Measurements from ENCODE around the gene CELSR3.
A peak's percentile ranks its signal among the peaks of the same experiment; 100 is the strongest.

CELSR3 gene

GRCh38 chr3:48662753-48663488, at the start of gene CELSR3:
CELSR3 (minus strand) TSS chr3:48662886; CDS start chr3:48662634, 252 bp downstream.
- Histone ChIP-seq H3K4me1 (ENCODE audit: insufficient read depth, low read length) (peaks cover 11% of the 10 kb centered on the region), H3K9ac (ENCODE audit: low read depth, low read length) (peak within 1 kb of the TSS; percentile 62)

GRCh38 chr3:48711727-48712126, 49.0 kb upstream of the CELSR3 start:
- Histone ChIP-seq H3K36me3 (ENCODE audit: insufficient read depth, low read length) (peaks cover 29% of the 10 kb centered on the region), H3K9me3 (ENCODE audit: control insufficient read depth, insufficient read depth, low read length) (no peaks in the 10 kb centered on the region), H3K4me1 (ENCODE audit: insufficient read depth, low read length) (peaks cover 22% of the 10 kb centered on the region), H3K9ac (ENCODE audit: low read depth, low read length) (no peak overlapping the region)

More at GRCh38 chr3:48662753-48663488, at the start of gene CELSR3:
- no peaks in the 10 kb centered on the region for H3K36me3 ChIP-seq (ENCODE audit: insufficient read depth, low read length)
- no peaks in the 10 kb centered on the region for H3K9me3 ChIP-seq (ENCODE audit: control insufficient read depth, insufficient read depth, low read length)

- peaks cover 19% of the 10 kb centered on the region for H3K36me3 ChIP-seq (ENCODE audit: insufficient read depth, low read length)
- no peaks in the 10 kb centered on the region for H3K9me3 ChIP-seq (ENCODE audit: control insufficient read depth, insufficient read depth, low read length)
- no peak overlapping the region for H3K9ac ChIP-seq (ENCODE audit: low read depth, low read length)
These were observed 46.4 kb upstream of the CELSR3 start for GRCh38 chr3:48709051-48709461.

GRCh38 chr3:48708481-48708889, 45.8 kb upstream of the CELSR3 start:
- peaks cover 18% of the 10 kb centered on the region for H3K36me3 ChIP-seq (ENCODE audit: insufficient read depth, low read length)
- no peak overlapping the region for H3K9ac ChIP-seq (ENCODE audit: low read depth, low read length)
- no peaks in the 10 kb centered on the region for H3K9me3 ChIP-seq (ENCODE audit: control insufficient read depth, insufficient read depth, low read length)
- peaks cover 14% of the 10 kb centered on the region for H3K4me1 ChIP-seq (ENCODE audit: insufficient read depth, low read length)

More at GRCh38 chr3:48709051-48709461, 46.4 kb upstream of the CELSR3 start:
- H3K4me1 ChIP-seq (ENCODE audit: insufficient read depth, low read length) = peaks cover 13% of the 10 kb centered on the region

GRCh38 chr3:48707157-48707556, 44.5 kb upstream of the CELSR3 start:
- no peak overlapping the region for H3K9ac ChIP-seq (ENCODE audit: low read depth, low read length)
- H3K9me3 ChIP-seq (ENCODE audit: control insufficient read depth, insufficient read depth, low read length) = no peaks in the 10 kb centered on the region
- peaks cover 23% of the 10 kb centered on the region for H3K4me1 ChIP-seq (ENCODE audit: insufficient read depth, low read length)
- peaks cover 14% of the 10 kb centered on the region for H3K36me3 ChIP-seq (ENCODE audit: insufficient read depth, low read length)

- peaks cover 24% of the 10 kb centered on the region for H3K4me1 ChIP-seq (ENCODE audit: insufficient read depth, low read length)
These were observed 39.7 kb upstream of the CELSR3 start for GRCh38 chr3:48702320-48702920.

GRCh38 chr3:48700731-48701405, 38.2 kb upstream of the CELSR3 start:
- Histone ChIP-seq H3K4me1 (ENCODE audit: insufficient read depth, low read length) (peaks cover 27% of the 10 kb centered on the region), H3K36me3 (ENCODE audit: insufficient read depth, low read length) (no peaks in the 10 kb centered on the region), H3K9me3 (ENCODE audit: control insufficient read depth, insufficient read depth, low read length) (no peaks in the 10 kb centered on the region), H3K9ac (ENCODE audit: low read depth, low read length) (no peak overlapping the region)

More at GRCh38 chr3:48702320-48702920, 39.7 kb upstream of the CELSR3 start:
- Histone ChIP-seq H3K9ac (ENCODE audit: low read depth, low read length) (no peak overlapping the region), H3K36me3 (ENCODE audit: insufficient read depth, low read length) (no peaks in the 10 kb centered on the region; the same call in 1 of the 2 replicates), H3K9me3 (ENCODE audit: control insufficient read depth, insufficient read depth, low read length) (no peaks in the 10 kb centered on the region)

- Histone ChIP-seq H3K9ac (ENCODE audit: low read depth, low read length) (no peak overlapping the region), H3K9me3 (ENCODE audit: control insufficient read depth, insufficient read depth, low read length) (no peaks in the 10 kb centered on the region), H3K36me3 (ENCODE audit: insufficient read depth, low read length) (peaks cover 9% of the 10 kb centered on the region), H3K4me1 (ENCODE audit: insufficient read depth, low read length) (peaks cover 38% of the 10 kb centered on the region)
These were observed 36.2 kb upstream of the CELSR3 start for GRCh38 chr3:48698891-48699290.

- peaks cover 39% of the 10 kb centered on the region for H3K4me1 ChIP-seq (ENCODE audit: insufficient read depth, low read length)
- H3K9me3 ChIP-seq (ENCODE audit: control insufficient read depth, insufficient read depth, low read length) = no peaks in the 10 kb centered on the region
- no peak overlapping the region for H3K9ac ChIP-seq (ENCODE audit: low read depth, low read length)
- H3K36me3 ChIP-seq (ENCODE audit: insufficient read depth, low read length) = peaks cover 19% of the 10 kb centered on the region
These were observed 35.3 kb upstream of the CELSR3 start for GRCh38 chr3:48697952-48698351.

- peaks cover 28% of the 10 kb centered on the region; the same call in 1 of the 2 replicates for H3K4me1 ChIP-seq (ENCODE audit: insufficient read depth, low read length)
- no peaks in the 10 kb centered on the region for H3K9me3 ChIP-seq (ENCODE audit: control insufficient read depth, insufficient read depth, low read length)
- no peak overlapping the region for H3K9ac ChIP-seq (ENCODE audit: low read depth, low read length)
- H3K36me3 ChIP-seq (ENCODE audit: insufficient read depth, low read length) = peaks cover 31% of the 10 kb centered on the region
These were observed 33.9 kb upstream of the CELSR3 start for GRCh38 chr3:48696601-48697000.

- H3K36me3 ChIP-seq (ENCODE audit: insufficient read depth, low read length) = peaks cover 31% of the 10 kb centered on the region
- H3K9ac ChIP-seq (ENCODE audit: low read depth, low read length) = no peak overlapping the region
- H3K4me1 ChIP-seq (ENCODE audit: insufficient read depth, low read length) = peaks cover 28% of the 10 kb centered on the region; the same call in 1 of the 2 replicates
- no peaks in the 10 kb centered on the region for H3K9me3 ChIP-seq (ENCODE audit: control insufficient read depth, insufficient read depth, low read length)
These were observed 33.5 kb upstream of the CELSR3 start for GRCh38 chr3:48696156-48696555.

- Histone ChIP-seq H3K9me3 (ENCODE audit: control insufficient read depth, insufficient read depth, low read length) (no peaks in the 10 kb centered on the region), H3K4me1 (ENCODE audit: insufficient read depth, low read length) (peaks cover 23% of the 10 kb centered on the region; the same call in 1 of the 2 replicates), H3K36me3 (ENCODE audit: insufficient read depth, low read length) (peaks cover 37% of the 10 kb centered on the region), H3K9ac (ENCODE audit: low read depth, low read length) (peak overlapping the region; percentile 40; the same call in 1 of the 2 replicates)
These were observed 32.7 kb upstream of the CELSR3 start for GRCh38 chr3:48695393-48695753.

GRCh38 chr3:48694610-48695392, 32.1 kb upstream of the CELSR3 start:
- H3K9me3 ChIP-seq (ENCODE audit: control insufficient read depth, insufficient read depth, low read length) = no peaks in the 10 kb centered on the region
- peaks cover 21% of the 10 kb centered on the region; the same call in 1 of the 2 replicates for H3K4me1 ChIP-seq (ENCODE audit: insufficient read depth, low read length)
- H3K9ac ChIP-seq (ENCODE audit: low read depth, low read length) = peak overlapping the region; percentile 40
- H3K36me3 ChIP-seq (ENCODE audit: insufficient read depth, low read length) = peaks cover 37% of the 10 kb centered on the region

GRCh38 chr3:48693826-48694225, 31.1 kb upstream of the CELSR3 start:
- Histone ChIP-seq H3K36me3 (ENCODE audit: insufficient read depth, low read length) (peaks cover 46% of the 10 kb centered on the region), H3K9me3 (ENCODE audit: control insufficient read depth, insufficient read depth, low read length) (no peaks in the 10 kb centered on the region), H3K4me1 (ENCODE audit: insufficient read depth, low read length) (peaks cover 21% of the 10 kb centered on the region; the same call in 1 of the 2 replicates), H3K9ac (ENCODE audit: low read depth, low read length) (no peak overlapping the region)

All from ES-I3 (cell line).